ENCODE measurements around the gene PLPP6. TPM values are rescaled to one million over a fixed set of nuclear protein-coding genes. Genes with fewer than 3 reads are reported as not detected.

PLPP6 gene
- total RNA-seq, 4 donors from 2014 or later: 7.1 to 22.7 (median 16.3) TPM

DNA sequence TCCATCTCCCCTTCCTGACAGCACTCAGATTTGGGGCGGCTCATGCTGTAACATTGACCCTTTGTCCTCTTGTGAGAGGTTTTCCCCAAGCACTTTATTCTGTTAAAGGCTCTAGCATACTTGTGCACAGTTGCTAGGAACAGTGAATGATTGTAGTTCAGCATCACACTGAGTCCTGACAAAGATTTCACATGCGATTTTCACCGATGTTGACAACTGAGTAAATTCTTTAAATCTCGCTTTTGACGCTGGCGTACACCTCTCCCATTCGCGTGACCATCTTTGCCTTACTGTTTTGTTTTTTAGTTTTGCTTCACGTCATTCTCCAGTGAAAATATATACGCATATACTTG lies 18.1 kb downstream of the PLPP6 start:
- in situ Hi-C loops (cut with MboI; ENCODE audit: low pct_ligation_motif_present in 1 of 4, low pct_unique_long_range_greater_than_20kb in 1 of 4, low sequenced_read_pairs in 3 of 4) (loop anchor here in 1 of 4 donors (25.0 kb wide), 1 partner anchor 1332 kb away; the partner anchor contains the start of gene RANBP6), intact Hi-C loops (cut with DNase I; ENCODE audit: low total_unique reads) (no loop called here)
- no peaks in the 10 kb centered on the region for H3K27me3 ChIP-seq
- peaks cover 18 to 34% (median 22%) of the 10 kb centered on the region in 4 donors for H3K4me1 ChIP-seq
- DNase-seq: no peak
- H3K9me3 ChIP-seq: no peaks in the 10 kb centered on the region
- TF ChIP-seq CTCF (IDR thresholded peaks at IDR 0.05): no peak
- no peak for TF ChIP-seq POLR2AphosphoS5 (IDR thresholded peaks at IDR 0.05)
- no peak for TF ChIP-seq EP300 (IDR thresholded peaks at IDR 0.05; ENCODE audit: low read depth)
- no peak for TF ChIP-seq POLR2A (IDR thresholded peaks at IDR 0.05)
- peak overlapping the region; percentile 60 to 80 (median 74) for H3K4me3 ChIP-seq
- peak overlapping the region; percentile 96 to 99 (median 97) for H3K27ac ChIP-seq
- 0 to 1% methylated on average over 10 of the region's 10 CpGs for WGBS, 2 donors (ENCODE audit: low coverage in 1 of 2)
- H3K36me3 ChIP-seq: peaks cover 0 to 3% (median 0%) of the 10 kb centered on the region in 4 donors

DNA sequence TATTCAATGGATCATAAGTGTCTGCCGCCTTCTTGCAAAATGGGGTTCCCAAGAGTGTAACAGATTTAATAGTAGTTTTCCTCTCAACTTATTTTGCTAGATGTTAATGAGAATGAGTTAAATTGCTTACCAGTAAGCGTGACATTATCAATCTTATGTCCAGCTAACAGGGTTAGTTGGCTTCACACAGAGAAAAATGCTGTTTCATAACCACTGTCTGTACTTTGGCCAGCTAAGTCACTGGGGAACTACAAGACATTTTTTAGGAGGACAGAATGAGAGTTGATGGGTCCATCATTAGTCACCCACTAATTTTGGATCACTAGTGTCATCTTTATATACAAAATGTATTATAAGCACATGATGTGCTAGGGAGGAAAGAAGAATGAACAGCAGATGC lies 18.7 kb downstream of the PLPP6 start:
- in situ Hi-C loops (cut with MboI; ENCODE audit: low pct_ligation_motif_present in 1 of 4, low pct_unique_long_range_greater_than_20kb in 1 of 4, low sequenced_read_pairs in 3 of 4): loop anchor here in 1 of 4 donors (25.0 kb wide), 1 partner anchor 1332 kb away; the partner anchor contains the start of gene RANBP6

DNA sequence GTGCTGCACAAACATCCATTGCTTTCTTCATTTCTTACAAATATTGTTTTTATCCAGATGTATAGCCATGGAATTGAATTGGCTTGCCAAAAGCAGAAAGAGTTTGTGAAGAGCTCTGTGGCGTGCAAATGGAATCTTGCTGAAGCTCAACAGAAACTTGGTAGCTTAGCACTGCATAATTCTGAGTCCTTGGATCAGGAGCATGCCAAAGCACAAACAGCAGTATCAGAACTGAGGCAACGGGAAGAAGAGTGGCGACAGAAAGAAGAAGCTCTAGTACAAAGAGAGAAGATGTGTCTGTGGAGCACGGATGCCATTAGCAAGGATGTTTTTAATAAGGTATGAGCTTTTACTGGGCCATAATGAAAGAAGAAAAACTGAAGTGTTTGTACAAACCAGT lies 22.7 kb downstream of the PLPP6 start:
- TF ChIP-seq CTCF (IDR thresholded peaks at IDR 0.05): no peak
- no peak for TF ChIP-seq POLR2AphosphoS5 (IDR thresholded peaks at IDR 0.05)
- no peak for TF ChIP-seq POLR2A (IDR thresholded peaks at IDR 0.05)
- no peak for TF ChIP-seq EP300 (IDR thresholded peaks at IDR 0.05; ENCODE audit: low read depth)
- H3K4me3 ChIP-seq: no peak overlapping the region
- peaks cover 0 to 19% (median 2%) of the 10 kb centered on the region in 4 donors for H3K36me3 ChIP-seq
- no peaks in the 10 kb centered on the region for H3K9me3 ChIP-seq
- H3K27me3 ChIP-seq: no peaks in the 10 kb centered on the region
- WGBS, 2 donors (ENCODE audit: low coverage in 1 of 2): 81 to 83% methylated on average over 1 to 4 of the region's 4 CpGs
- in situ Hi-C loops (cut with MboI; ENCODE audit: low pct_ligation_motif_present in 1 of 4, low pct_unique_long_range_greater_than_20kb in 1 of 4, low sequenced_read_pairs in 3 of 4): loop anchor here in 1 of 4 donors (25.0 kb wide), 1 partner anchor 1327 kb away; the partner anchor contains the start of gene RANBP6
- intact Hi-C loops (cut with DNase I; ENCODE audit: low total_unique reads): no loop called here
- no peak for DNase-seq
- H3K4me1 ChIP-seq: peaks cover 10 to 30% (median 15%) of the 10 kb centered on the region in 4 donors
- H3K27ac ChIP-seq: peak overlapping the region in 2 of 4 donors; percentile 11 to 13

More for the DNA sequence above, 18.7 kb downstream of the PLPP6 start:
- H3K27me3 ChIP-seq: no peaks in the 10 kb centered on the region
- peak in 2 of 3 donors; percentile 41 to 67 for TF ChIP-seq POLR2AphosphoS5 (IDR thresholded peaks at IDR 0.05)
- TF ChIP-seq POLR2A (IDR thresholded peaks at IDR 0.05): no peak
- WGBS, 2 donors (ENCODE audit: low coverage in 1 of 2): 36 to 42% methylated on average over 2 of the region's 2 CpGs
- no peak for DNase-seq
- intact Hi-C loops (cut with DNase I; ENCODE audit: low total_unique reads): no loop called here
- H3K36me3 ChIP-seq: peaks cover 0 to 9% (median 0%) of the 10 kb centered on the region in 4 donors
- H3K4me3 ChIP-seq: peak overlapping the region in 3 of 4 donors; percentile 69 to 80 (median 78)
- peaks cover 18 to 34% (median 22%) of the 10 kb centered on the region in 4 donors for H3K4me1 ChIP-seq
- H3K27ac ChIP-seq: peak overlapping the region; percentile 96 to 99 (median 97)
- H3K9me3 ChIP-seq: no peaks in the 10 kb centered on the region

DNA sequence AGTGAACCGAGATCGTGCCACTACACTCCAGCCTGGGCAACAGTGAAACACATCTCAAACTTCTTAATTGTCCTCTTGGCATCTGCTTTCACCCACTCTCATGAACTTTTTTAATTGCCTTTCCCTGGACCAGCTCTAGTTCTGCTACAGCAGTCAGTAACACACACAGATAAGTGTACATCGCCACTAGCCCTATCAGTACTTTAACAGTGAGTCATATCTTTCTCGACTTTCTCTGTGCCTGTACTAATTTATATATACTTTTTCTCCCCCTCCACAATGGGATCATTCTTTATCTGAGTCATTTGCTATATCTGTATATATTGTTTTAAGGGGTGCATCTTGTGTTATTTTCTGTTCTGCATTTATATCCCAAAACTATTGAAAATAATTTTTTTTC lies 24.0 kb downstream of the PLPP6 start:
- Histone ChIP-seq H3K4me1 (peaks cover 5 to 21% (median 7%) of the 10 kb centered on the region in 4 donors), H3K9me3 (no peaks in the 10 kb centered on the region), H3K27me3 (no peaks in the 10 kb centered on the region), H3K27ac (peak overlapping the region in 1 of 4 donors; percentile 30), H3K4me3 (no peak overlapping the region), H3K36me3 (peaks cover 0 to 19% (median 2%) of the 10 kb centered on the region in 4 donors)
- TF ChIP-seq CTCF (IDR thresholded peaks at IDR 0.05): no peak
- no peak for TF ChIP-seq POLR2AphosphoS5 (IDR thresholded peaks at IDR 0.05)
- TF ChIP-seq POLR2A (IDR thresholded peaks at IDR 0.05): no peak
- intact Hi-C loops (cut with DNase I; ENCODE audit: low total_unique reads) (no loop called here), in situ Hi-C loops (cut with MboI; ENCODE audit: low pct_ligation_motif_present in 1 of 4, low pct_unique_long_range_greater_than_20kb in 1 of 4, low sequenced_read_pairs in 3 of 4) (loop anchor here in 1 of 4 donors (25.0 kb wide), 1 partner anchor 1326 kb away; the partner anchor contains the start of gene RANBP6)
- DNase-seq: no peak
- WGBS, 2 donors (ENCODE audit: low coverage in 1 of 2): 73 to 80% methylated on average over 3 to 4 of the region's 4 CpGs
